Measurements from ENCODE around the gene DDRGK1.

DNA sequence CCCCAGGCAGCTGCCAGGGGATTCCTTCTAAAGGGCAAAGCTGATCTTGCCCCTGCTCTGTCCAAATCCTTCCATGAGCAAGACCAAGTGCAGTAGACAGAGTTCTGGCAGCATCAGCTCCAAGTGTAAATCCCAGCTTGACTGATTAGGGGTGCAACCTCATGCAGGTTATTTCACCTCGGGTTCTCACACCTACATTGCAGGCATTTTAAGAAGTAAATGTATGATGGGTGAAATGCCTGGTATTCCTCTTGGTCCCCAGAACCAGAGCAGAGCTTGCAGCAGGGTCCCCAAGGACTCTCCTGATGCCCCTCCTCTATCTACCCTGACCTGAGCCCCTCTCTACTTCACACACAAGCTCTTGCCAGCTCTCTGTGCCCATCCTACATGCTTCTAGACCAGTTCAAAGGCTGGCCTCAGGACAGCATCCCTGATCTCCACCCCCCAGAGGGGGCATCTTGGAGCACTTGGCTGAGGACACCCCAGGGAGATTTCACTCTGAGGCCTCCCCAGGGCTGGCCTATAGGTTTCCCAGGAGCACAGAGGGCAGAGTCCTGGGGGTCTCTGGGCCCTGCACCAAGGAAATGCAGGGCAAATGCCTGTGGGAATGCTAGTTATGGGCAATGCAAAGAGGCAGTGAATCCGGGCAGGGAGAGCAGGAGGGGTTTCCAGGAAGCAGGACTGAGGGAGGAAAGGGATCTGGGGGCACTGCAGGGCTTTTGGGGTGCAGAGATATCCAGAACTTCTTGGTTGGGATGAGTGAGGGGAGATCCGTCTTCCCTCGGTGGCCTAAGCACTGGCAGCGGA, 32.2 kb downstream of the DDRGK1 start:
- TF ChIP-seq GATA2 (IDR thresholded peaks at IDR 0.05; ENCODE audit: low read depth, low read length) (no peak), GATA3 (IDR thresholded peaks at IDR 0.05; ENCODE audit: low read depth, low read length) (no peak)
